Loucy (cell line): Measurements from ENCODE around the gene TACR2.

ENCODE experiments used
- H2AFZ ChIP-seq: fragments of 200-600 bp; sonication (generic); 2 replicates; pipeline ENCODE4 v1.6.0; 2016; ENCODE audit warnings: antibody characterized with exemption, mild to moderate bottlenecking, low read length, moderate library complexity
- H3F3A ChIP-seq: fragments of 200-600 bp; 2 replicates; pipeline ENCODE4 v1.6.0; 2016; ENCODE audit warnings: antibody characterized with exemption, low read depth, mild to moderate bottlenecking
- H3K27me3 ChIP-seq: fragments of 200-600 bp; sonication (generic); 2 replicates; pipeline ENCODE4 v1.6.1; 2014; ENCODE audit warnings: low read length, mild to moderate bottlenecking; ENCODE audit not compliant: insufficient read depth, poor library complexity, severe bottlenecking
- H3K36me3 ChIP-seq: fragments of 200-600 bp; sonication (generic); 2 replicates; pipeline ENCODE4 v1.6.1; 2016; ENCODE audit warnings: low read length; ENCODE audit not compliant: insufficient read depth
- H3K4me1 ChIP-seq: fragments of 200-600 bp; sonication (generic); 2 replicates; pipeline ENCODE4 v1.5.1; 2014; ENCODE audit warnings: low read length, mild to moderate bottlenecking; ENCODE audit not compliant: insufficient read depth, poor library complexity, severe bottlenecking
- H3K4me2 ChIP-seq: fragments of 200-600 bp; sonication (generic); 2 replicates; pipeline ENCODE4 v1.6.0; 2014; ENCODE audit warnings: antibody characterized with exemption, low read length, low read depth, mild to moderate bottlenecking; ENCODE audit not compliant: poor library complexity, severe bottlenecking
- H3K4me3 ChIP-seq: fragments of 200-600 bp; sonication (generic); 2 replicates; pipeline ENCODE4 v1.5.1; 2014; ENCODE audit warnings: low read length, mild to moderate bottlenecking, mixed read lengths; ENCODE audit not compliant: poor library complexity, severe bottlenecking
- H3K79me2 ChIP-seq: fragments of 200-600 bp; sonication (generic); 2 replicates; pipeline ENCODE4 v1.6.1; 2014; ENCODE audit warnings: low read length; ENCODE audit not compliant: insufficient read depth
- H3K9ac ChIP-seq: fragments of 200-600 bp; sonication (generic); 2 replicates; pipeline ENCODE4 v1.6.0; 2014; ENCODE audit warnings: mild to moderate bottlenecking, low read depth, low read length, moderate library complexity; ENCODE audit not compliant: poor library complexity, severe bottlenecking
- H3K9me2 ChIP-seq: fragments of 200-600 bp; sonication (generic); replicated peaks from 2 replicates; pipeline ENCODE4 v1.6.1; 2016; ENCODE audit warnings: low read depth, low read length, mixed read lengths
- H3K9me3 ChIP-seq: fragments of 200-600 bp; sonication (generic); 2 replicates; pipeline ENCODE4 v1.6.1; 2014; ENCODE audit warnings: mild to moderate bottlenecking, antibody characterized with exemption, low read length, low read depth; ENCODE audit not compliant: insufficient read depth
- H4K20me1 ChIP-seq: fragments of 200-600 bp; sonication (generic); 2 replicates; pipeline ENCODE4 v1.6.0; 2014; ENCODE audit warnings: antibody characterized with exemption, low read length, mild to moderate bottlenecking; ENCODE audit not compliant: insufficient read depth, poor library complexity, severe bottlenecking
- CTCF ChIP-seq: fragments of 200-600 bp; sonication (generic); conservative IDR thresholded peaks from 2 replicates; pipeline ENCODE4 v1.5.1; 2014; ENCODE audit warnings: mild to moderate bottlenecking, antibody characterized with exemption, low read length
- EZH2phosphoT487 ChIP-seq: fragments of 200-600 bp; IDR thresholded peaks from 2 replicates; pipeline ENCODE4 v1.6.1; 2018; ENCODE audit warnings: antibody characterized with exemption, mild to moderate bottlenecking, moderate library complexity, borderline replicate concordance

TACR2 gene

GRCh38 chr10:69403519-69403918, 13.2 kb downstream of the TACR2 start:
- Histone ChIP-seq H3K9me2 (no peaks in the 10 kb centered on the region), H2AFZ (no peak overlapping the region), H3K4me2 (no peak overlapping the region), H3K79me2 (no peaks in the 10 kb centered on the region), H3K9ac (no peak overlapping the region), H3K27me3 (no peaks in the 10 kb centered on the region), H3F3A (no peaks in the 10 kb centered on the region), H3K9me3 (no peaks in the 10 kb centered on the region), H3K4me3 (no peak overlapping the region), H4K20me1 (no peaks in the 10 kb centered on the region), H3K4me1 (peaks cover 7% of the 10 kb centered on the region), H3K36me3 (peaks cover 37% of the 10 kb centered on the region; the same call in 1 of the 2 replicates)
- TF ChIP-seq EZH2phosphoT487 (no peak), CTCF (no peak)

DNA sequence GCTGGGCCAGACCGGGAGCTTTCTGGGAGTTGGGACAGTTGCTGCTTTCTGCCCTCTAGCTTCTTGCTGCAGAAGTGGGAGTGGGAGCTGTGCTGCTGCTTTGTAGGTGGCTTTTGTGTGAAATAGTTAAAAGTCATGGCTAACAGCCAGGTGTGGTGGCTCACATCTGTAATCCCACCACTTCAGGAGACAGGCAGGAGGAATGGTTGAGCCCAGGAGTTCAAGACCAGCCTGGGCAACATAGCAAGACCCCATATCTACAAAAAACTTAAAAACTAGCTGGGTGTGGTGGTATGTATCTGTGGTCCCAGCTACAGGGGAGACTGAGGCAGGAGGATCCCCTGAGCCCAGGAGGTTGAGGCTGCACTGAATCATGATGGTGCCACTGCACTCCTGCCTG, 13.7 kb downstream of the TACR2 start:
- no peaks in the 10 kb centered on the region for H3K9me2 ChIP-seq
- H3K4me2 ChIP-seq = no peak overlapping the region
- TF ChIP-seq CTCF (no peak), EZH2phosphoT487 (no peak)
- H3K4me3 ChIP-seq = no peak overlapping the region
- H3K79me2 ChIP-seq = no peaks in the 10 kb centered on the region
- no peaks in the 10 kb centered on the region for H3F3A ChIP-seq
- no peak overlapping the region for H2AFZ ChIP-seq
- H3K9ac ChIP-seq = no peak overlapping the region
- H3K36me3 ChIP-seq = peaks cover 40% of the 10 kb centered on the region; the same call in 1 of the 2 replicates
- peaks cover 3% of the 10 kb centered on the region for H3K4me1 ChIP-seq
- no peaks in the 10 kb centered on the region for H3K27me3 ChIP-seq
- no peaks in the 10 kb centered on the region for H4K20me1 ChIP-seq
- H3K9me3 ChIP-seq = no peaks in the 10 kb centered on the region

- H3K9ac ChIP-seq = no peak overlapping the region
- H3K79me2 ChIP-seq = no peaks in the 10 kb centered on the region
- no peak overlapping the region for H2AFZ ChIP-seq
- H3K27me3 ChIP-seq = no peaks in the 10 kb centered on the region
- H3K9me3 ChIP-seq = no peaks in the 10 kb centered on the region
- TF ChIP-seq CTCF (no peak), EZH2phosphoT487 (no peak)
- no peak overlapping the region for H3K4me3 ChIP-seq
- no peaks in the 10 kb centered on the region for H3F3A ChIP-seq
- H3K36me3 ChIP-seq = peaks cover 44% of the 10 kb centered on the region; the same call in 1 of the 2 replicates
- H3K4me1 ChIP-seq = no peaks in the 10 kb centered on the region
- no peak overlapping the region for H3K4me2 ChIP-seq
- no peaks in the 10 kb centered on the region for H3K9me2 ChIP-seq
- H4K20me1 ChIP-seq = no peaks in the 10 kb centered on the region
Measured at GRCh38 chr10:69402386-69402785, 14.3 kb downstream of the TACR2 start.
